Activated CD4-positive, CD25-positive, alpha-beta regulatory T cell (primary cell): Measurements from ENCODE around the gene RPS21.

ENCODE experiments used
- DNase-seq, 4 experiments: peaks; one replicate each; lab custom pipeline; 2025; lab: John Stamatoyannopoulos, UW

Gene RPS21

GRCh38 chr20:62386383-62387218, at the start of gene RPS21:
TSS of gene RPS21 (plus strand) at chr20:62387103. CDS start at chr20:62387339, 236 bp downstream.
- DNase-seq, result peak; percentile 81 to 92 (median 88)

DNA sequence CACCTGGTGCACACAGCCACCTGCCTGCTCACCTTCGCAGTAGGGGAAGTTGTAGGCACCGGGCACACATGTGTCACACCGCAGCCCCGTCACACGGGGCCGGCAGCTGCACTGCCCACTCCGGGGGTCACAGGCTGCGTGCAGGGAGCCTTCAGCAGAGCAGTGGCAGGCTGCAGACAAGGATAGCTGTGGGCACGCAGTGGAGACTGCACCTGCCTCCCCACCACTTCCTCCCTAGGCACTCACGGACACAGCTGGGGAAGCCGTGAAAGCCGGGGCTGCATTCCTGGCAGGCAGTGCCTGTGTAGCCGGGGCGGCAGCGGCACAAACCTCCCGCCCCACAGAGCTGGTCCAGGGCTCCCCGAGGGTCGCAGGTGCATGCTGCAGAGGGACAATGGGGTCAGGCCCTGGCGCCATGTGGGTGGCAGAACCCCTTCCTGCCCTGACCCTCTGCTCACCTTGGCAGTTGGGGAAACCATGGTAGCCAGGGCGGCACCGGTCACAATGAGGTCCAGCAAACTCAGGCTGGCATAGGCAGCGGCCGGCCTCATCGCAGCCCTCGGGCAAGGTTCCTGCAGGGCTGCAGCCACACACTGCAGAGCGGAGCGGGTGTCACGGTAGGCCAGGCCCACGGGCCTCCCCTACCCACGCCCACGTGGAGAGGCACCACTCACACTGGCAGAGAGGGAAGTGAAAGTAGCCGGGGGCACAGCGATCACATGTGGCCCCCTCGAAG, 49.2 kb upstream of the RPS21 start:
- no peak for DNase-seq

DNA sequence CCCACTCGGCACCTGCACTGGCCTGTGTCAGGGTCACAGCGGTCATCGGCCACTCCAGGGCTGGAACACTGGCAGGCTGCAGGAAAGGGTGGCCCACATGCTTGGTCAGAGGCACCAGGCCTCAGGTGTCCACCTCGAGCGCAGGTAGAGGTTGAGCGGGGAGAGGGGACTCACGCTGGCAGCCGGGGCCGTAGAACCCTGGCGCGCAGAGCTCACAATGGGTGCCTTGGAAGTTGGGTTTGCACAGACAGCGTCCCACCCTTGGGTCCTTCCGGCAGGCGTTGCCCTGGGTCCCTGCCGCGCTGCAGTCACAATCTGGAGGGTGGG, 48.6 kb upstream of the RPS21 start:
- no peak for DNase-seq

GRCh38 chr20:62339647-62340062, 47.2 kb upstream of the RPS21 start:
- no peak for DNase-seq

GRCh38 chr20:62342910-62343309, 44.0 kb upstream of the RPS21 start:
- DNase-seq, result no peak

GRCh38 chr20:62344092-62344491, 42.8 kb upstream of the RPS21 start:
- no peak for DNase-seq

DNA sequence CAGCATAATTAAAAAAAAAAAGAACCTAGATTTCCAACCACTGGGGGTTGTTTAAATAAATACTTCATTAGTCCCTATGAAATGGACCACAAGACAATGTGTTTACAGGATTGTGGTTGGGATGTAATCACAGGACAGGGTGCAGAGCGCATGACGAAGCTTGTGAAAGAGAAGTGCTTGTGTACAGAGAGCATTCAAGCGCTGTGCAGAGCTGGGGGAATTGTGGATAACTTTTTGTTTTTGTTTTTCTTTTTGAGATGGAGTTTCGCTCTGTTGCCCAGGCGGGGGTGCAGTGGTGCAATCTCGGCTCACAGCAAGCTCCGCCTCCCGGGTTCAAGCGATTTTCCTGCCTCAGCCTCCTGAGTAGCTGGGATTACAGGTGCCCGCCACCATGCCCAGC, 42.1 kb upstream of the RPS21 start:
- no peak for DNase-seq

- DNase-seq, result no peak
Measured at GRCh38 chr20:62345681-62346370, 41.1 kb upstream of the RPS21 start.

- no peak for DNase-seq
Measured at GRCh38 chr20:62346398-62347150, 40.3 kb upstream of the RPS21 start.

- no peak for DNase-seq
Measured at GRCh38 chr20:62347151-62347404, 39.8 kb upstream of the RPS21 start.

DNA sequence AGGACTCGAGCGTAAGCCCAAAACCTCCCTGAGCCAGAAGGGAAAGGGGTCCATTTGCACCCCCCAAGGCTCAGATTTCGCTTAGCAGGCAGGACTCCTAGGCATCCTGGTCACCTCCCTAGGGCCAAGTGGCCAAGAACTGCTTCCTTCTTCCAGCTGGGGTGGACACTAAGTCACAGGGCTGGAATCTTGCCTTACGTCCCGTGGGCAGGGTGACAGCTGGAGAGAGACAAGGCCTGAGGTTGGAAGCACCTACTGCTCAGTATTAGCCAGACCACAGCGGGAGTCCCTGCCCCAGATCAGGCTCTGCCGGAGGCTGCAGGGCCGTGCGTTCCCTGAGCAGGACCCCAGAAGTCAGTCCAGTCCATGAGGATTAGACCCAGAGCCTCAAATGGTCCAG, 39.5 kb upstream of the RPS21 start:
- DNase-seq, result no peak

GRCh38 chr20:62348604-62349003, 38.3 kb upstream of the RPS21 start:
- DNase-seq, result no peak

DNA sequence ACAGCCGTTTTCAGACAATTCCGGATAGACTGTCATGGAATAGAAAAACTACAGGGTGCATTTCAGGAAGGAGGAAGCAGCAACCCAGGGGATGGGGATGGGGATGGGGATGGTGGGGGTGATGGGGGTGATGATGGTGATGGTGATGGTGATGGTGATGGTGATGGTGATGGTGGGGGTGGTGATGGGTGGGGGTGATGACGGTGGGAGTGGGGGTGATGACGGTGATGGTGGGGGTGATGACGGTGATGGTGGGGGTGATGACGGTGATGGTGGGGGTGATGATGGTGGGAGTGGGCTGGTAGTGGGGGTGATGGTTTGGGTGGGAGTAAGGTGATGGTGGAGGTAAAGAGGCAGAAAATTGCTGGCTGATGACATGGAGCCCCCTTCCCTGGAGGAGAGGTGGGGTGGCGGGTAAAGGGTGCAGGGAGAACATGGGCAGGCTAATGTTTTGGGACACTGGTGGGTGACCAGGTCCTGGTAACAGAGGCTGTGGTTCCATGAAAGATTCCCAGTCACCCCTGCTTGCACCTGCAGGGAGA, 37.3 kb upstream of the RPS21 start:
- DNase-seq, result no peak

GRCh38 chr20:62350098-62350628, 36.7 kb upstream of the RPS21 start:
- no peak for DNase-seq

DNA sequence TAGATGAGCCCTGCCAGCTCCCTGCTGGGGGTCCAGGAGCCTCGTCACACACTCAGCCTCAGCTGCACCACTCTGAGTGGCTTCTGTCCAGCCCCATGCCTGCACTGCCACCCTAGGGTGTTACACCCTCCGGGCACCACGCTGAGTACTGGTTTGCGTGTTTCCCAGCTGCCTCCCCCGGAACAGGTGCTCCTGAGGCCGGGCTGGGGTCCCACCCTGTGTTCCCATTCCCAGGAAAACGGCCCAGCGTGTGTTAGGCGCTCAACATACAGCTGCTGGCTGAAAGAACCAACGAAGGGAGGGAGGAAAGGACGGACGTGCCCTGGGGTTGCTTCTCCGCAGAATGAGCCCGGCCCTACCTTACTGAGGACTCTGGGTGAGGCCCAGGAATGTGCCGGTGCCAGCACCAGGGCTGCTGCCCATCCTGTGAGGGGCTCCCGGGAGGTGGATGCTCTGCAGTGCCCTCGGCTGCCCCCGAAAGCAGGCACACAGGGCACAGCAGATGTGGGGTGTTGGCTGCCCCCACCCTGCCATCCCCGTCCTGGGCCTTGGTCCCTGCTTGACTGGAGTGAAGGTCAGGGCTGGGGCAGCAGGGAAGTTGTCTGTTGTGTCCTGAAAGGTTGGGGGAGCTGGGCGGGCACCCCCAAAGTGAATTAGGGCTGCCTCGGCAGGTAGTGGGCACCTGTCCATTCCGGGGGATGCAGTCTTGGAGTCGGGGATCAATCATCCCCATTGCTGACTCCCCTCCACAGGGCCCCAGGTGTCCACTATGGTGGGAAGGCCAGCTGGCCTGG, 36.1 kb upstream of the RPS21 start:
- DNase-seq, result no peak

DNA sequence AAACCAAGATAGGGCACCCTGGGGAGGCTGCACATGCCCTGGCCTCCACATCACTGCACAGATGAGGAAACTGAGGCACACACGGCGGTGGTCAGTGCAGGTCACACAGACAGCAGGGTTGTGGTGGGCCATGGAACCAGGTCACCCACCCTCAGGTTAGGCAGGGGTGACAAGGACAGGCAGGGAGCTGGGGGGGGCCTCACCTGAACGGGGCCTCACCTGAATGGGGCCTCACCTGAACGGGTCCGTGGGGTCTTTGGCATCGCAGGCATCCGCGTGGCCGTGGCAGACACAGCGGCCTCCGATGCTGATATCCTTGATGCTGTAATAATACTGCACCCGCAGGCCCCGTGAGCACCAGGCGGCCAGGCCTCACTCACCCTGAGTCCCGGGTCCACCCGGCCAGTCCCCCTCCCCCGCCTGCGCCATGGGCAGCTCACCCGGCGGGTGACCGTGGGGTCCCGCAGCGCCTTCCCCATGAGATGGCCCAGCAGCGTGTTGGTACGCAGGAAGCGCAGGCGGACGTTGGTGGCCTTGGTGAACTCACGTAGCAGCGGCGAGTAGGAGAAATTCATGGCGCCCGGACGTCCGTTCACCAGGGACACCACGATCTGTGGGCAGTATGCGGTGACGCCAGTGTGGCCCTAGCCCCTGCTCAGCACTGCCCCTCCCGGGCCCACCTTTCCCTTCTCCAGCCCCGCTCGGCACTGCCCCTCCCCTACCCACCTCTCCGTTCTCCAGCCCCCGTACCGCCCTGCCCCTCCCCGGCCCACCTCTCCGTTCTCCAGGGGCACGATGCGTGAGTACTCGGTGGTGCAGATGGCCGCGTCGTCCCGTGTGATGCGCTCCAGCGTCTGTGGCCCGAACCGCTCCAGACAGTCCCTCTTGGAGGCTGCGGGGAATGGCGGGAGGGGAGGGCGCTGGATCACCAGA, 35.2 kb upstream of the RPS21 start:
- no peak for DNase-seq

DNA sequence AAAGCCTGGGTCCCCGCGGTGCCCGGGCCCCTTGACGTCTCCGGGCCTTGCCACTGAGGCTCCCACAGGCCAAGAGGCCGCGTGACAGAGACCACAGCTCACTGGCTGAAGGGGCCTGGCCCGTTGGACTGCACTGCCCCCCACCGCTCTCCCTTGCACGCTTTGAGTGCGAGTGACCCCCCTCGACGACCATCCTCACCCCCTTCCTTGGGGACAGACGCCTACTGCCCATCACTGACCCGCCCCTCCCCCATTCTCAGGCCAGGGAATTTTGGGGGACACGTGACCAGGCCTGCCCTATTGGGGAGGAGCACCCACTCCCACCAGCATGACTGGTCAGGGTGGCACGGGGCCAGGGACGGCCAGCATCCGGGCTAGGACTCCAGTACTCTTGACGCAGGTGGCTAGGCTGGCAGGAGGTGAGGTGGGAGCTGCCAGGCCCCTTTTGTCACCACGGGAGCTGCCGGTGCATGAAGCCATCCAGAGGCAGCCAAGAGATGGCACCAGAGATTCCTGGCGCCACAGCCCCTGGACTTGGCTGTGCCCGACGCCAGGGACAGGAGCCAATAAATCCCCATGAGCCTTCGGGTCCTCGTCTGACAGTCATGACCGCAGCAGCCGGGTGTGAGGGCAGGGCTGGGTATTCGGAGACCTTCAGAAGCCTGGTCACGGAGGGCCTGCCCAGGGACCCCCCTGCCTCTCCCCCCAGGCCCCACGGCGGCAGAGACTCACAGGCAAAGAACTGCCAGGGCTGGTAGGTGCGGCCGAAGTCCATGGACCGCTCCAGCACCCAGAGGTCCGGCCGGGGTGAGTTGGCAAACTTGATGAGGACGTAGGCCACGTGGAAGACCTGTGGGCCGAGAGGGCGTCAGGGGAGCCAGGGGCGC, 34.3 kb upstream of the RPS21 start:
- DNase-seq, result no peak

DNA sequence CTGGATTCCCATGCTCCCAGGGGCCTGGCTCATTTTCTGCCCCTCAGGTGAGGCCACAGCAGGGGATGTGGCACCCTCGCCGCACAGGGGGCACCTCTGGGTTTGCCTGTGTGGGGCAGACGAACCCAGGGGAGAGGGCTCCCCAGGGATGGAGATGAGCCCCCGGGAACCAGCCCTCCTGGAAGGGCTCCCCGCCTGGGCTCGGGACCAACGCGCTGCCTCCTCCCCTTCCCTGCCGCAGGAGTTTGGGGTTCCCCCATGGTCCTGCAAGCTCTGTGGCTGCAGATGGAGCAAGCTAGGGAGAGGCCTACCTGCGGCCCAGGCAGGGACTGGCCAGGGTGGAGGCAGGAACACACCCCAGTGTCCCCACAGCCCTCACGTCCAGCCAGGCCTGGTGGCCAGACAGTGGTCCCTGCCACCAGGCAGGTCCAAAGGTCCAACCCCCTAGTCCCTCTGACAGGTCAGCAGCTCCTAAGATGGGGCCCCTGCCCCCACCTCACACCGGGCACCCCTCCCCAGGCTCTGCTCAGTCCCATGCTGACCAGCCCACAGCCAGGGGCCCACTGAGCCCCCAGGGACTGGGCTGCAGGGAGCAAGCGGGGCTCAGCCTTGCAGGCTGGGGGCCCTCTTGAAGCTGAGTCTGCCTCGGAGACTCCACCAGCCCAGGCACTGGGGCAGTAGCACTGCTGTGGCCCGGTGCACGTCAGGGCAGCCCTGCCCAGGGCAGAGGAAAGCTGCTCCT, 33.4 kb upstream of the RPS21 start:
- DNase-seq, result no peak
